K562 (cell line): ENCODE results near the gene PRMT3. TPM values are rescaled to one million over a fixed set of nuclear protein-coding genes. Genes with fewer than 3 reads are reported as not detected.

Source experiments
- ATAC-seq: fragments of 200-7000 bp; cut with Tn5 transposase; 3 replicates; pipeline ENCODE4 v1.9.1; 2020; ENCODE audit warnings: moderate library complexity
- BruUV-seq: library from RNA; stranded (reverse); fragments of 400-500 nt; replicated peaks from 2 replicates; lab custom pipeline; 2021; lab: Mats Ljungman, UMichigan
- CTCF ChIA-PET: fragments of 300-600 bp; formaldehyde crosslinking; extraction: SDS; loops from one replicate; lab custom pipeline; 2021; ENCODE audit warnings: low intra/inter-chr PET ratio; lab: Yijun Ruan, JAX
- POLR2A ChIA-PET: fragments of 300-600, 350-650 bp; sonication (Branson Sonifier 250); formaldehyde crosslinking; extraction: SDS; loops from one replicate; lab custom pipeline; 2021; ENCODE audit warnings: antibody characterized with exemption, inconsistent platforms; lab: Yijun Ruan, JAX
- DNase-seq, 4 experiments: peaks; one replicate each; pipeline versions ENCODE4 v3.0.0 to v3.0.0-alpha.2; 2011 to 2018; ENCODE audit warnings: low spot score in 3 of 4, mixed read lengths in 3 of 4; ENCODE audit errors: extremely low read depth in 1 of 4
- FAIRE-seq: peaks from 2 replicates; lab custom pipeline; 2011; peaks lifted over from hg19 to GRCh38; lab: Jason Lieb, UNC
- H2AFZ ChIP-seq: 2 replicates; pipeline ENCODE4 v1.6.0; 2011; ENCODE audit warnings: low read depth, low read length, control low read depth, inconsistent platforms
- H3K27ac ChIP-seq: fragments of 200-600 bp; 3 replicates; pipeline ENCODE4 v1.8.0; 2011; ENCODE audit warnings: low read depth, mild to moderate bottlenecking, control low read depth, inconsistent platforms, low read length, moderate library complexity, mixed read lengths; ENCODE audit errors: extremely low read depth
- H3K27me3 ChIP-seq, 2 experiments: fragments of 300-600 bp in 1 of 2; 2 replicates in 1 of 2; 3 replicates in 1 of 2; pipeline versions ENCODE4 v1.6.0 to v1.8.0; 2011; ENCODE audit warnings: inconsistent platforms in 2 of 2, low read length in 2 of 2, mild to moderate bottlenecking in 1 of 2, mixed read lengths in 1 of 2, moderate library complexity in 1 of 2; ENCODE audit not compliant: control insufficient read depth in 2 of 2, insufficient read depth in 2 of 2
- H3K36me3 ChIP-seq: fragments of 300-600 bp; 3 replicates; pipeline ENCODE4 v1.8.0; 2011; ENCODE audit warnings: mild to moderate bottlenecking, low read length, inconsistent platforms; ENCODE audit not compliant: control insufficient read depth, insufficient read depth
- H3K4me1 ChIP-seq, 2 experiments: fragments of 200-600 bp in 1 of 2; replicated peaks in 1 of 2; 2 replicates in 1 of 2; 3 replicates in 1 of 2; pipeline versions ENCODE4 v1.5.1 to v1.8.0; 2011; ENCODE audit warnings: inconsistent platforms in 2 of 2, low read length in 2 of 2, mild to moderate bottlenecking in 1 of 2, mixed read lengths in 1 of 2, moderate library complexity in 1 of 2; ENCODE audit not compliant: control insufficient read depth in 2 of 2, insufficient read depth in 2 of 2
- H3K4me2 ChIP-seq: 2 replicates; pipeline ENCODE4 v1.6.1; 2011; ENCODE audit warnings: low read length, control low read depth, inconsistent platforms, mixed read lengths; ENCODE audit not compliant: insufficient read depth
- H3K4me3 ChIP-seq: fragments of 200-600 bp; sonication (generic), shearing (Covaris generic); 2 replicates; pipeline ENCODE4 v1.5.1; 2016; ENCODE audit warnings: control low read depth, inconsistent platforms
- H3K79me2 ChIP-seq: fragments of 200-600 bp; 3 replicates; pipeline ENCODE4 v1.8.0; 2011; ENCODE audit warnings: low read length, inconsistent platforms; ENCODE audit not compliant: control insufficient read depth, insufficient read depth
- H3K9ac ChIP-seq, 2 experiments: 2 replicates each; pipeline versions ENCODE4 v1.6.0 to v1.6.1; 2011; ENCODE audit warnings: low read depth in 2 of 2, low read length in 2 of 2, control low read depth in 1 of 2, inconsistent platforms in 1 of 2, mild to moderate bottlenecking in 1 of 2, mixed read lengths in 1 of 2; ENCODE audit not compliant: insufficient read depth in 1 of 2
- H3K9me1 ChIP-seq: one replicate; pipeline ENCODE4 v1.6.0; 2011; ENCODE audit warnings: inconsistent platforms, mild to moderate bottlenecking, low read length, moderate library complexity; ENCODE audit not compliant: control insufficient read depth, insufficient read depth
- H3K9me3 ChIP-seq: replicated peaks from 2 replicates; pipeline ENCODE4 v1.5.1; 2011; ENCODE audit warnings: low read depth, low read length, inconsistent platforms; ENCODE audit not compliant: control insufficient read depth, insufficient read depth
- H4K20me1 ChIP-seq: replicated peaks from 2 replicates; pipeline ENCODE4 v1.6.1; 2011; ENCODE audit warnings: low read length, inconsistent platforms, mixed read lengths; ENCODE audit not compliant: control insufficient read depth, insufficient read depth
- BCOR ChIP-seq: fragments of 450-650 bp; IDR thresholded peaks from 2 replicates; pipeline ENCODE4 v1.6.1; 2016
- DNMT1 ChIP-seq: fragments of 450-650 bp; IDR thresholded peaks from 2 replicates; pipeline ENCODE4 v1.6.1; 2016; ENCODE audit warnings: antibody characterized with exemption, mild to moderate bottlenecking
- EWSR1 ChIP-seq: fragments of 450-650 bp; IDR thresholded peaks from 2 replicates; pipeline ENCODE4 v1.6.1; 2018; ENCODE audit warnings: borderline replicate concordance, mild to moderate bottlenecking, low read depth, moderate library complexity; ENCODE audit not compliant: partially characterized antibody
- FOXJ2 ChIP-seq: fragments of 200-800 bp; sonication (Bioruptor generic); IDR thresholded peaks from 2 replicates; pipeline ENCODE4 v1.6.1; 2016; ENCODE audit warnings: missing genetic modification characterization, missing compliant biosample characterization
- HOMEZ ChIP-seq: fragments of 250-450 bp; sonication (Bioruptor Pico); IDR thresholded peaks from 2 replicates; pipeline ENCODE4 v1.4.0; 2020; ENCODE audit warnings: mild to moderate bottlenecking, moderate library complexity
- KDM1A ChIP-seq, 2 experiments: fragments of 450-650 bp; IDR thresholded peaks; 2 replicates each; pipeline ENCODE4 v1.6.1; 2016; ENCODE audit warnings: mild to moderate bottlenecking in 2 of 2
- POLR2B ChIP-seq: fragments of 450-650 bp; IDR thresholded peaks from 2 replicates; pipeline ENCODE4 v1.6.1; 2018; ENCODE audit warnings: low read depth; ENCODE audit not compliant: partially characterized antibody
- ZBTB26 ChIP-seq: fragments of 450-650 bp; formaldehyde crosslinking; IDR thresholded peaks from 2 replicates; pipeline ENCODE4 v1.4.0; 2022; ENCODE audit warnings: missing genetic modification characterization
- ZNF316 ChIP-seq: fragments of 450-650 bp; IDR thresholded peaks from 2 replicates; pipeline ENCODE4 v1.6.1; 2016
- ZNF444 ChIP-seq: fragments of 250-450 bp; sonication (Bioruptor Pico); IDR thresholded peaks from 2 replicates; pipeline ENCODE4 v1.4.0; 2020; ENCODE audit warnings: mild to moderate bottlenecking, moderate library complexity
- ZNF778 ChIP-seq: fragments of 450-650 bp; formaldehyde crosslinking; IDR thresholded peaks from 2 replicates; pipeline ENCODE4 v1.4.0; 2020; ENCODE audit warnings: mild to moderate bottlenecking, moderate library complexity
- WGBS: fragments of 100-300 bp; shearing (Covaris generic); methylation state at CpG from one replicate; pipeline ENCODE4 v1.1.6; 2016; ENCODE audit warnings: low coverage, mixed read lengths; ENCODE audit not compliant: insufficient coverage; ENCODE audit errors: missing lambda C conversion rate; 5-methylcytosine and 5-hydroxymethylcytosine counted together
- in situ Hi-C: fragments of 300-500 bp; cut with MboI; formaldehyde crosslinking; loops from 4 replicates; pipeline ENCODE4 v1.15.0; 2018; ENCODE audit warnings: inconsistent platforms, mixed read lengths
- intact Hi-C: fragments of 100-400 bp; cut with micrococcal nuclease; formaldehyde crosslinking; loops from 2 replicates; pipeline ENCODE4 v1.14.2; 2022
- polyA plus RNA-seq, 8 experiments: library from polyadenylated mRNA; depleted of rRNA in 4 of 8; stranded (reverse) in 5 of 8; unstranded in 3 of 8; fragments of >200 nt; fragmentation: Nextera tagmentation in 2 of 8; fragmentation: Illumina TruSeq in 1 of 8; extraction: Ambion mirVana in 2 of 8; extraction: Trizol in 1 of 8; gene quantifications; 2 replicates each; pipeline versions ENCODE4 v1.2.1 to v1.2.3, GENCODE V29; 2011 to 2014; ENCODE audit warnings: inconsistent platforms in 1 of 8, missing spikeins in 1 of 8
- total RNA-seq, 7 experiments: library from RNA; depleted of rRNA in 6 of 7; stranded (reverse); fragments of >200 nt in 6 of 7; fragmentation: Illumina TruSeq in 2 of 7; extraction: Trizol in 2 of 7; gene quantifications; 2 replicates each; pipeline versions ENCODE4 v1.2.1 to v1.2.3, GENCODE V29; 2011 to 2021; ENCODE audit warnings: low replicate concordance in 1 of 7

Gene PRMT3
- total and polyA plus RNA-seq, 9 of the 15 experiments (the other 6 are each of a cell fraction or from before 2014, with no cell fraction given): 24.0 to 62.1 (median 44.7) TPM

GRCh38 chr11:20363149-20363499, 24.4 kb upstream of the PRMT3 start (continued):
- 0 out of 2 replicates have a peak, but pooled peaks have one; percentile 86 for TF ChIP-seq DNMT1
- TF ChIP-seq EWSR1: no peak

GRCh38 chr11:20363500-20364340, 23.8 kb upstream of the PRMT3 start, which contains the start of gene HTATIP2:
Gene HTATIP2, plus strand, starts transcription at chr11:20363714. Its CDS starts 524 bp downstream, at chr11:20364238.
- in situ Hi-C loops (no loop called here), intact Hi-C loops (loop anchor here (2.0 kb wide), 1 partner anchor 23 kb away; the partner anchor contains the start of gene PRMT3)
- peak; percentile 88 to 91 (median 88) for DNase-seq
- no peaks in the 10 kb centered on the region for H3K9me1 ChIP-seq
- peak within 1 kb of the TSS; percentile 90 to 91 for H3K9ac ChIP-seq
- ChIA-PET POLR2A (interaction anchor here (0.6 to 1.7 kb wide), 8 partner anchors 8 to 203 kb away, joined by 3 to 5 read pairs (median 3); no protein-coding TSS in a partner anchor), CTCF (no interaction called here)
- peak within 1 kb of the TSS; percentile 67 for H3K4me3 ChIP-seq
- peak; percentile 89 for ATAC-seq
- BruUV-seq: no TSS peak
- no peaks in the 10 kb centered on the region for H3K9me3 ChIP-seq
- peaks cover 33% of the 10 kb centered on the region for H3K79me2 ChIP-seq
- H3K4me1 ChIP-seq: peaks cover 17 to 57% of the 10 kb centered on the region in 2 experiments
- WGBS: 1% methylated on average over 50 of the region's 68 CpGs
- FAIRE-seq: peak; percentile 82
- no peaks in the 10 kb centered on the region for H3K27me3 ChIP-seq
- peak within 1 kb of the TSS; percentile 83 for H3K4me2 ChIP-seq
- H4K20me1 ChIP-seq: no peaks in the 10 kb centered on the region
- H2AFZ ChIP-seq: peak within 1 kb of the TSS; percentile 87
- H3K36me3 ChIP-seq: peaks cover 10% of the 10 kb centered on the region
- H3K27ac ChIP-seq: peak within 1 kb of the TSS; percentile 91
- TF ChIP-seq BCOR (no peak; the same call in 1 of the 2 replicates), KDM1A (IDR thresholded peaks at IDR 0.05) (peak in 1 of 2 experiments; percentile 43; a peak in 2 of 4 replicates), POLR2B (no peak), FOXJ2 (peak; percentile 79; the same call in 1 of the 2 replicates), ZBTB26 (CRISPR knock-in tag) (no peak), ZNF444 (CRISPR knock-in tag) (no peak), ZNF316 (peak; percentile 98), ZNF778 (CRISPR knock-in tag) (no peak), HOMEZ (CRISPR knock-in tag) (0 out of 2 replicates have a peak, but pooled peaks have one; percentile 71)
